Measurements from ENCODE around the gene PIGQ.

The PIGQ gene

GRCh38 chr16:606656-607307 is 37.0 kb downstream of the PIGQ start:
- no peak overlapping the region for H3K4me3 ChIP-seq (ENCODE audit: low read depth, low read length)
- no peak for DNase-seq (ENCODE audit: low read depth)
- no peak for TF ChIP-seq CTCF (IDR thresholded peaks at IDR 0.05; ENCODE audit: low read depth, low read length, missing control alignments)
- in situ Hi-C loops (cut with HindIII; ENCODE audit: low sequenced_read_pairs), result no loop called here

- DNase-seq (ENCODE audit: low read depth), result no peak
Measured at GRCh38 chr16:608019-608418, 38.3 kb downstream of the PIGQ start.

DNA sequence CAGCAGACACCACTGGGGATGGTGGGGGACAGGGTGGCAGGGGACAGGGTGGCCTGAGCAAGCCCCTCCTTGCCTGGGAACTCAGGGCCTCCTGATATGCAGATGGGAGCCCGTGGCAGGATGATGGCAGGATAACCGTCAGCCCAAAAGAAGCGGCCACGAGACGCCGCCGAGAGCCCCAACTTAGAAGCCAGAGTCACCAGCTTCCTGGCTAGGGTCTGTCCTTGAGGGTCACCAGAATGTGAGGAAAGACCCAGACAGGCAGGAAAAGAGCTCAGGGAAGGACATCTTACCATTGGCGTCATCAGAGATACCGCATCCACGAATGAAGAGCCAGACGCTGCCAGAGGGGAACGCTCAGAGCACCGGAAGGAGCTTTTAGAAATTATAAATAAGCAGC is 39.5 kb downstream of the PIGQ start:
- DNase-seq (ENCODE audit: low read depth), result no peak
- in situ Hi-C loops (cut with HindIII; ENCODE audit: low sequenced_read_pairs), result no loop called here
- no peak overlapping the region for H3K4me3 ChIP-seq (ENCODE audit: low read depth, low read length)
- no peak for TF ChIP-seq CTCF (IDR thresholded peaks at IDR 0.05; ENCODE audit: low read depth, low read length, missing control alignments)

More at GRCh38 chr16:608019-608418, 38.3 kb downstream of the PIGQ start:
- H3K4me3 ChIP-seq (ENCODE audit: low read depth, low read length), result no peak overlapping the region
- in situ Hi-C loops (cut with HindIII; ENCODE audit: low sequenced_read_pairs), result no loop called here
- no peak for TF ChIP-seq CTCF (IDR thresholded peaks at IDR 0.05; ENCODE audit: low read depth, low read length, missing control alignments)

DNA sequence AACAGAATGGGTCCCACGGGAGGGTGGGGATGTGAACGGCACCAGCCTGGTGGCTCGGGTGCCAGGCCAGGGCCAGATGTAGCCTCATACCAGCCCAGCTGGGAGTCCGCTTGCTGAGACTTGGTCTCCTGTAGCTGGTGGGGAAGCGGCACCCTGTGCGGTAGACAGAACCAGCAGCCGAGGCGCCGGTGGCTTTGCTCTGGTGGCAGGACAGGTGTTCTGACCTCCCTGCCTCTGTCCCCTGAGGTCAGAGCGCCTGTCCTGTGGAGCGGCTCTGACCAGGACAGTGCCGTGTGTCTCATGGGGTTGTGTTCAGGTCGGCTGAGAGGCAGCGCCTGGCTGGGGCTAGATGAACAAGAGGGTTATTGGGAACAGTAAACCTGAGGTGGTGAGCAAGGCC is 40.2 kb downstream of the PIGQ start:
- DNase-seq (ENCODE audit: low read depth), result no peak
- in situ Hi-C loops (cut with HindIII; ENCODE audit: low sequenced_read_pairs), result no loop called here
- TF ChIP-seq CTCF (IDR thresholded peaks at IDR 0.05; ENCODE audit: low read depth, low read length, missing control alignments), result no peak
- no peak overlapping the region for H3K4me3 ChIP-seq (ENCODE audit: low read depth, low read length)

GRCh38 chr16:610513-611381 is 41.0 kb downstream of the PIGQ start:
- DNase-seq (ENCODE audit: low read depth), result no peak
- in situ Hi-C loops (cut with HindIII; ENCODE audit: low sequenced_read_pairs), result no loop called here
- H3K4me3 ChIP-seq (ENCODE audit: low read depth, low read length), result no peak overlapping the region
- TF ChIP-seq CTCF (IDR thresholded peaks at IDR 0.05; ENCODE audit: low read depth, low read length, missing control alignments), result peak; percentile 26

GRCh38 chr16:615122-615521 is 45.4 kb downstream of the PIGQ start:
- TF ChIP-seq CTCF (IDR thresholded peaks at IDR 0.05; ENCODE audit: low read depth, low read length, missing control alignments), result no peak
- H3K4me3 ChIP-seq (ENCODE audit: low read depth, low read length), result no peak overlapping the region
- in situ Hi-C loops (cut with HindIII; ENCODE audit: low sequenced_read_pairs), result no loop called here
- DNase-seq (ENCODE audit: low read depth), result no peak

All from astrocyte of the cerebellum (primary cell).